K562 (cell line): ENCODE data around the gene CACNG1. TPM values are rescaled to one million over a fixed set of nuclear protein-coding genes. Genes with fewer than 3 reads are reported as not detected.

ENCODE experiments used
- RNF219 ChIP-seq: fragments of 250-450 bp; sonication (Bioruptor Pico); IDR thresholded peaks from 2 replicates; pipeline ENCODE4 v1.5.0; 2022; ENCODE audit warnings: mild to moderate bottlenecking
- polyA plus RNA-seq, 8 experiments: library from polyadenylated mRNA; depleted of rRNA in 4 of 8; stranded (reverse) in 5 of 8; unstranded in 3 of 8; fragments of >200 nt; fragmentation: Nextera tagmentation in 2 of 8; fragmentation: Illumina TruSeq in 1 of 8; extraction: Ambion mirVana in 2 of 8; extraction: Trizol in 1 of 8; gene quantifications; 2 replicates each; pipeline versions ENCODE4 v1.2.1 to v1.2.3, GENCODE V29; 2011 to 2014; ENCODE audit warnings: inconsistent platforms in 1 of 8, missing spikeins in 1 of 8
- total RNA-seq, 7 experiments: library from RNA; depleted of rRNA in 6 of 7; stranded (reverse); fragments of >200 nt in 6 of 7; fragmentation: Illumina TruSeq in 2 of 7; extraction: Trizol in 2 of 7; gene quantifications; 2 replicates each; pipeline versions ENCODE4 v1.2.1 to v1.2.3, GENCODE V29; 2011 to 2021; ENCODE audit warnings: low replicate concordance in 1 of 7

Gene CACNG1
- total and polyA plus RNA-seq, 9 of the 15 experiments (the other 6 are each of a cell fraction or from before 2014, with no cell fraction given), result not detected

GRCh38 chr17:67105213-67105612 is 60.9 kb downstream of the CACNG1 start (continued):
- no peak for TF ChIP-seq RNF219 (CRISPR knock-in tag)

Other genes starting within 250 kb of the CACNG1 start
- gene CACNG5, start 209.4 kb upstream of the CACNG1 start, total RNA-seq (2014; rRNA removed), result not detected in 2 replicates
- not detected in 2 replicates for gene CACNG5, start 209.4 kb upstream of the CACNG1 start, total RNA-seq (2014; rRNA removed; fragmentation: Illumina TruSeq; extraction: Trizol)
- gene CACNG5, start 209.4 kb upstream of the CACNG1 start, total RNA-seq (2015; rRNA removed; fragmentation: Illumina TruSeq; extraction: Trizol), result not detected in 2 replicates
- not detected in 2 replicates for gene CACNG5, start 209.4 kb upstream of the CACNG1 start, total RNA-seq (2021)
- not detected in 2 replicates for gene CACNG5, start 209.4 kb upstream of the CACNG1 start, polyA plus RNA-seq (2011; rRNA removed)
- gene CACNG5, start 209.4 kb upstream of the CACNG1 start, polyA plus RNA-seq (2014; fragmentation: Illumina TruSeq; extraction: Trizol), result not detected in 2 replicates
- gene CACNG5, start 209.4 kb upstream of the CACNG1 start, polyA plus RNA-seq (2014; fragmentation: Nextera tagmentation; extraction: Ambion mirVana), result not detected
- not detected in 2 replicates for gene CACNG5, start 209.4 kb upstream of the CACNG1 start, polyA plus RNA-seq (2014; rRNA removed)
- not detected in 2 replicates for gene CACNG4, start 79.8 kb upstream of the CACNG1 start, total RNA-seq (2014; rRNA removed)
- not detected in 2 replicates for gene CACNG4, start 79.8 kb upstream of the CACNG1 start, total RNA-seq (2014; rRNA removed; fragmentation: Illumina TruSeq; extraction: Trizol)
- not detected in 2 replicates for gene CACNG4, start 79.8 kb upstream of the CACNG1 start, total RNA-seq (2015; rRNA removed; fragmentation: Illumina TruSeq; extraction: Trizol)
- 0.07 TPM in 1 of 2 replicates, not detected in the other for gene CACNG4, start 79.8 kb upstream of the CACNG1 start, total RNA-seq (2021)
- not detected in 2 replicates for gene CACNG4, start 79.8 kb upstream of the CACNG1 start, polyA plus RNA-seq (2011; rRNA removed)
- not detected in 2 replicates for gene CACNG4, start 79.8 kb upstream of the CACNG1 start, polyA plus RNA-seq (2014; fragmentation: Illumina TruSeq; extraction: Trizol)
- gene CACNG4, start 79.8 kb upstream of the CACNG1 start, polyA plus RNA-seq (2014; fragmentation: Nextera tagmentation; extraction: Ambion mirVana), result not detected
- not detected in 2 replicates for gene CACNG4, start 79.8 kb upstream of the CACNG1 start, polyA plus RNA-seq (2014; rRNA removed)
- gene HELZ, start 200.6 kb downstream of the CACNG1 start, total RNA-seq (2014; rRNA removed), result 12.9 and 18.6 TPM in 2 replicates
- gene HELZ, start 200.6 kb downstream of the CACNG1 start, total RNA-seq (2014; rRNA removed; fragmentation: Illumina TruSeq; extraction: Trizol), result 34.2 and 39.6 TPM in 2 replicates
- 24.0 and 25.1 TPM in 2 replicates for gene HELZ, start 200.6 kb downstream of the CACNG1 start, total RNA-seq (2015; rRNA removed; fragmentation: Illumina TruSeq; extraction: Trizol)
- gene HELZ, start 200.6 kb downstream of the CACNG1 start, total RNA-seq (2021), result 39.8 TPM in 2 replicates
- 23.7 and 25.4 TPM in 2 replicates for gene HELZ, start 200.6 kb downstream of the CACNG1 start, polyA plus RNA-seq (2011; rRNA removed)
- gene HELZ, start 200.6 kb downstream of the CACNG1 start, polyA plus RNA-seq (2014; fragmentation: Illumina TruSeq; extraction: Trizol), result 13.4 and 17.3 TPM in 2 replicates
- 10 to 100 TPM in 1 of 2 experiments, 1 to 10 TPM in 1; 5.2 to 11.3 TPM for gene HELZ, start 200.6 kb downstream of the CACNG1 start, polyA plus RNA-seq (2014; fragmentation: Nextera tagmentation; extraction: Ambion mirVana)
- gene HELZ, start 200.6 kb downstream of the CACNG1 start, polyA plus RNA-seq (2014; rRNA removed), result 7.7 and 8.9 TPM in 2 replicates